ENCODE data around the gene CSNK1D.

CSNK1D gene

GRCh38 chr17:82235056-82235774 is 38.3 kb downstream of the CSNK1D start:
- Histone ChIP-seq H3K27ac (ENCODE audit: low read depth, low read length) (no peak overlapping the region), H3K4me3 (ENCODE audit: low read length) (no peak overlapping the region)

GRCh38 chr17:82234211-82235055 is 39.1 kb downstream of the CSNK1D start:
- peaks cover 14% of the 10 kb centered on the region for H4K20me1 ChIP-seq (ENCODE audit: control insufficient read depth, insufficient read depth, low read depth, low read length)
- no peak overlapping the region for H3K27ac ChIP-seq (ENCODE audit: low read depth, low read length)
- peaks cover 56% of the 10 kb centered on the region for H3K27me3 ChIP-seq (ENCODE audit: control insufficient read depth, low read length)
- no peaks in the 10 kb centered on the region for H3K9me3 ChIP-seq (ENCODE audit: control insufficient read depth, insufficient read depth, low read length)
- no peak for TF ChIP-seq EZH2phosphoT487 (IDR thresholded peaks at IDR 0.05; ENCODE audit: borderline replicate concordance, low read length)
- TF ChIP-seq, protein P1, sequence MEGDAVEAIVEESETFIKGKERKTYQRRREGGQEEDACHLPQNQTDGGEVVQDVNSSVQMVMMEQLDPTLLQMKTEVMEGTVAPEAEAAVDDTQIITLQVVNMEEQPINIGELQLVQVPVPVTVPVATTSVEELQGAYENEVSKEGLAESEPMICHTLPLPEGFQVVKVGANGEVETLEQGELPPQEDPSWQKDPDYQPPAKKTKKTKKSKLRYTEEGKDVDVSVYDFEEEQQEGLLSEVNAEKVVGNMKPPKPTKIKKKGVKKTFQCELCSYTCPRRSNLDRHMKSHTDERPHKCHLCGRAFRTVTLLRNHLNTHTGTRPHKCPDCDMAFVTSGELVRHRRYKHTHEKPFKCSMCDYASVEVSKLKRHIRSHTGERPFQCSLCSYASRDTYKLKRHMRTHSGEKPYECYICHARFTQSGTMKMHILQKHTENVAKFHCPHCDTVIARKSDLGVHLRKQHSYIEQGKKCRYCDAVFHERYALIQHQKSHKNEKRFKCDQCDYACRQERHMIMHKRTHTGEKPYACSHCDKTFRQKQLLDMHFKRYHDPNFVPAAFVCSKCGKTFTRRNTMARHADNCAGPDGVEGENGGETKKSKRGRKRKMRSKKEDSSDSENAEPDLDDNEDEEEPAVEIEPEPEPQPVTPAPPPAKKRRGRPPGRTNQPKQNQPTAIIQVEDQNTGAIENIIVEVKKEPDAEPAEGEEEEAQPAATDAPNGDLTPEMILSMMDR (IDR thresholded peaks at IDR 0.05; ENCODE audit: low read depth, low read length, poor library complexity, severe bottlenecking): no peak
- peak overlapping the region; percentile 47 for H3K4me2 ChIP-seq (ENCODE audit: low read length)
- H3F3A ChIP-seq (ENCODE audit: control insufficient read depth, insufficient read depth): peaks cover 6% of the 10 kb centered on the region
- H3K79me2 ChIP-seq (ENCODE audit: control insufficient read depth, low read length): peaks cover 4% of the 10 kb centered on the region; the same call in 1 of the 2 replicates
- H3K4me3 ChIP-seq (ENCODE audit: low read length): no peak overlapping the region
- peaks cover 66% of the 10 kb centered on the region for H3K4me1 ChIP-seq (ENCODE audit: control insufficient read depth, low read length)
- H3K36me3 ChIP-seq (ENCODE audit: control insufficient read depth, low read length): peaks cover 12% of the 10 kb centered on the region
- H3K9me2 ChIP-seq (replicated peaks; ENCODE audit: control insufficient read depth, low read length): no peaks in the 10 kb centered on the region

More at GRCh38 chr17:82235056-82235774, 38.3 kb downstream of the CSNK1D start:
- Histone ChIP-seq H3K4me2 (ENCODE audit: low read length) (no peak overlapping the region), H3K4me1 (ENCODE audit: control insufficient read depth, low read length) (peaks cover 59% of the 10 kb centered on the region), H3K79me2 (ENCODE audit: control insufficient read depth, low read length) (no peaks in the 10 kb centered on the region; the same call in 1 of the 2 replicates), H3K36me3 (ENCODE audit: control insufficient read depth, low read length) (peaks cover 17% of the 10 kb centered on the region), H3K27me3 (ENCODE audit: control insufficient read depth, low read length) (peaks cover 48% of the 10 kb centered on the region), H3K9me2 (replicated peaks; ENCODE audit: control insufficient read depth, low read length) (no peaks in the 10 kb centered on the region), H4K20me1 (ENCODE audit: control insufficient read depth, insufficient read depth, low read depth, low read length) (peaks cover 14% of the 10 kb centered on the region), H3F3A (ENCODE audit: control insufficient read depth, insufficient read depth) (peaks cover 6% of the 10 kb centered on the region), H3K9me3 (ENCODE audit: control insufficient read depth, insufficient read depth, low read length) (no peaks in the 10 kb centered on the region)
- no peak for TF ChIP-seq EZH2phosphoT487 (IDR thresholded peaks at IDR 0.05; ENCODE audit: borderline replicate concordance, low read length)
- TF ChIP-seq, protein P1 (IDR thresholded peaks at IDR 0.05; ENCODE audit: low read depth, low read length, poor library complexity, severe bottlenecking): no peak

- H4K20me1 ChIP-seq (ENCODE audit: control insufficient read depth, insufficient read depth, low read depth, low read length): peaks cover 14% of the 10 kb centered on the region
- H3K4me2 ChIP-seq (ENCODE audit: low read length): peak overlapping the region; percentile 58
- peak overlapping the region; percentile 17; the same call in 1 of the 2 replicates for H3K4me3 ChIP-seq (ENCODE audit: low read length)
- peaks cover 4% of the 10 kb centered on the region; the same call in 1 of the 2 replicates for H3K79me2 ChIP-seq (ENCODE audit: control insufficient read depth, low read length)
- peaks cover 66% of the 10 kb centered on the region for H3K4me1 ChIP-seq (ENCODE audit: control insufficient read depth, low read length)
- no peaks in the 10 kb centered on the region for H3K9me3 ChIP-seq (ENCODE audit: control insufficient read depth, insufficient read depth, low read length)
- H3F3A ChIP-seq (ENCODE audit: control insufficient read depth, insufficient read depth): peaks cover 6% of the 10 kb centered on the region
- no peak overlapping the region for H3K27ac ChIP-seq (ENCODE audit: low read depth, low read length)
- H3K36me3 ChIP-seq (ENCODE audit: control insufficient read depth, low read length): peaks cover 7% of the 10 kb centered on the region
- H3K9me2 ChIP-seq (replicated peaks; ENCODE audit: control insufficient read depth, low read length): no peaks in the 10 kb centered on the region
- TF ChIP-seq, protein P1 (IDR thresholded peaks at IDR 0.05; ENCODE audit: low read depth, low read length, poor library complexity, severe bottlenecking): no peak
- no peak for TF ChIP-seq EZH2phosphoT487 (IDR thresholded peaks at IDR 0.05; ENCODE audit: borderline replicate concordance, low read length)
- H3K27me3 ChIP-seq (ENCODE audit: control insufficient read depth, low read length): peaks cover 65% of the 10 kb centered on the region
Observed at GRCh38 chr17:82232876-82233785, 40.4 kb downstream of the CSNK1D start.
